ENCODE measurements around the gene PLEKHB2. TPM values are rescaled to one million over a fixed set of nuclear protein-coding genes. Genes with fewer than 3 reads are reported as not detected.
"Not testable (repeated sequence)": the region's sequence is repeated elsewhere in the genome, so short reads cannot be mapped to it uniquely, and the experiment has no call there.

Gene PLEKHB2
- total RNA-seq, 2 donors from 2014 or later, result 25.4 to 40.4 TPM

DNA sequence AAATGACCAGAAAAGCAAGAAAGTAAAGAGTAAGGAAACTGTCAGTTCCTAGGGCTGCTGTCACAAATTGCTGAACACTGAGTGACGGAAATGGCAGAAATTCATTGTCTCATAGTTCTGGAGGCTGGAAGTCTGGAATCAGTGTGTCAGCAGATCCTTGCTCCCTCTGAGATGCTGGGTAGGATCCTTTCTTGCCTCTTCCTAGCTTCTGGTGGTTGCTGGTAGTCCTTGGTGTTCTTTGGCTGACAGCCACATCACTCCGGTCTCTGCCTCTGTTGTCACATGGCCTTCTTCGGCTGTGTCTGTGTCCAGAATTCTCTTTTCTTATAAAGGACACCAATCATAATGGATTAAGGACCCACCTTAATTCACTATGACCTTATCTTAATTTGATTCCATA lies 21.9 kb downstream of the PLEKHB2 start:
- intact Hi-C loops (cut with DNase I), result no loop called here
- DNase-seq (ENCODE audit: low spot score), result no peak

- no peak for DNase-seq (ENCODE audit: low spot score)
Measured at GRCh38 chr2:131127981-131128380, 22.8 kb downstream of the PLEKHB2 start.

GRCh38 chr2:131130298-131130596 lies 25.1 kb downstream of the PLEKHB2 start:
- intact Hi-C loops (cut with DNase I), result no loop called here
- no peak for DNase-seq (ENCODE audit: low spot score)

More at GRCh38 chr2:131127981-131128380, 22.8 kb downstream of the PLEKHB2 start:
- intact Hi-C loops (cut with DNase I), result no loop called here

- no peak for DNase-seq (ENCODE audit: low spot score)
- intact Hi-C loops (cut with DNase I), result no loop called here
Measured at GRCh38 chr2:131132729-131133128, 27.6 kb downstream of the PLEKHB2 start.

GRCh38 chr2:131140581-131140980 lies 35.4 kb downstream of the PLEKHB2 start:
- intact Hi-C loops (cut with DNase I), result no loop called here
- DNase-seq (ENCODE audit: low spot score), result no peak

GRCh38 chr2:131142849-131143248 lies 37.7 kb downstream of the PLEKHB2 start:
- no peak for DNase-seq (ENCODE audit: low spot score)
- intact Hi-C loops (cut with DNase I), result no loop called here

DNA sequence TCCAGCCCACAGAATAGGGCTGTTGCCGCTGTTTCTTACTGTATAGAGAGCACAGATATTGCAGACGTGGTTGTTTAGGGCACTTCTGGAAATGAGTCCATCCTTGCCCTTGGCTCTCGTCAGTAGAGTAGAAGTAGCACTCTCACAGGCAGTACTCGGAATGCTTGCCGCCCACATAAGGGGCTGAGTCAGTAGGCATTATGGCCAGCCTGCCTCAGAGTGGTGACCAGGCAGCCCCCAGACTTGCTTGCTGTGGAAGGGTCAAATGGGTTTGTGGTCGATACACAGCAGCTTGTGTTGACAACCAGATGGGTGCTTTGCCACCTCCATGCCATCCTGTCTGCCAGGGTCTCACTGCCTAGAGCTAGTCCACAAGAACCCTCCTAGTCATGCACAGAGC lies 38.7 kb downstream of the PLEKHB2 start:
- DNase-seq (ENCODE audit: low spot score), result peak; percentile 24
- intact Hi-C loops (cut with DNase I), result no loop called here

DNA sequence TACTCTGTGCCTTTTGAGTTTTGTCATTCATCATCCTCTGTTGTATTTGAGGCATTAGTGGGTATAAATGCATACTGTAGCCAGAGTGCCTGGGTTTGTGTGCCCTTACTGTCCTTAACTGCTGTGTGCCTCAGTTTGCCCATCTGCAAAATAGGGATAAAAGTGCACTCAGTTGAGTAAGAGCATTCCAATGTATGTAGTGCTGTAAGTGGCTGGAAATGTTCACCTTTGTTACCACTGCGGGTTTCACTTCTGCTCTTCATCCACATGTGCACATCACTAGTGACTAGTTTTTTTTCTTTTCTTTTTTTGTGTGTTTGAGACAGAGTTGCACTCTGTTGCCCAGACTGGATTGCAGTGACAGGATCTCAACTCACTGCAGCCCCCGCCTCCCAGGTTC lies 39.9 kb downstream of the PLEKHB2 start:
- intact Hi-C loops (cut with DNase I), result no loop called here

DNA sequence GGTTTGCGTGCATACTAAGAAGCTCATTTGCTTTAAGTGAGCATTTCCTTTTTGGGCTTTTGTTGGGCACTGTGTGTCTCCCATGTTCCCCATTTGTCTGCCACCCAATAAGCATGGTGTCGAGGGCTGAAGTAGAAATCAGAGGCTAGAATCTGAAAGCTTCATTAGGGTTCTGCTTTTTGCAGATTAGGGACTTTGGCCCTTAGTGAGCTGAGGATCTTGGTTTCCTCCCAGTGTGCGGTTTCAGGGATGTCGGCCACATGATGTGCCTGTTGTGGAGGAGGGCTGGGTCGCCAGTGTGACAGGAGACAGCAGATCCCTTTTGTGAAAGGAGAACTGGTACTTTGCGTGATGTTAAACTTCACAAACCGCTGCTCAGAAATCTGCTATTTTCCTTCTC lies 41.1 kb downstream of the PLEKHB2 start:
- intact Hi-C loops (cut with DNase I), result no loop called here
- no peak for DNase-seq (ENCODE audit: low spot score)

More for the DNA sequence above, 39.9 kb downstream of the PLEKHB2 start:
- DNase-seq (ENCODE audit: low spot score), result no peak

- intact Hi-C loops (cut with DNase I), result no loop called here
Measured at GRCh38 chr2:131146749-131147148, 41.6 kb downstream of the PLEKHB2 start.

GRCh38 chr2:131148426-131148825 lies 43.3 kb downstream of the PLEKHB2 start:
- intact Hi-C loops (cut with DNase I), result no loop called here
- DNase-seq (ENCODE audit: low spot score), result no peak

More at GRCh38 chr2:131146749-131147148, 41.6 kb downstream of the PLEKHB2 start:
- no peak for DNase-seq (ENCODE audit: low spot score)

DNA sequence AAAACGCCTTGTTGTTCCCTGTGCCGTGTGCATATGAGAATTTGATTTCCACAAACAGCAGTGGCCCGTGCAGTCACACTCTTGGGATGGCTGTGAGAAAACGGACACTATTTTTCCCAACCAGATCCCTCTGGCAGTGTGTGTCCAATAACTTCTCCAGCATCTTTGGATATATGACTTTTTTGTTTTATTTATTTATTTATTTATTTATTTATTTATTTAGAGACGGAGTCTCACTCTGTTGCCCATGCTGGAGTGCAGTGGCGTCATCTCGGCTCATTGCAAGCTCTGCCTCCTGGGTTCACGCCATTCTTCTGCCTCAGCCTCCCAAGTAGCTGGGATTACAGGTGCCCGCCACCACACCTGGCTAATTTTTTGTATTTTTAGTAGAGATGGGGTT lies 45.0 kb downstream of the PLEKHB2 start:
- intact Hi-C loops (cut with DNase I), result loop anchor here in 1 of 2 donors (5.0 to 10.0 kb wide), 2 partner anchors 185 to 1807 kb away; no protein-coding TSS in a partner anchor
- not testable (repeated sequence) for DNase-seq (ENCODE audit: low spot score)

DNA sequence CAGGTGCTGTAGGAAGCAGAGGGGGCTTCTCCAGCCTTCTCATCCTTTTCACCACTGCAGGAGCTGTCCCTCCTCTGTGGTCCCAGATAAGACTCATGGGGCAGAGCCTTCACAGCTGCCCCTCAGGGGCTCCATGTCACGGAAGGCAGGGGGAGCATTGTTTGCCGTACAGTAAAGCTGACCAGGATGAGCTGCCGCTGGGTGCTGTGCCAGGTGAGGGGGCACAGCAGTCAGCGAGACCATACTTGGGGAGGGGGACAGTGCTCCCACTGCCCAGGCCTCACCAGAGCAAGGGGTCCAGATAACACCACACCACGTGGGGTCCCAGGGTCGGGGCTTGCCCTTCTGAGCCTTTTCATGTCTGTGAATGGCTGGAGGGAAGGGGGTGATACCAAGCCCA lies 46.3 kb downstream of the PLEKHB2 start:
- intact Hi-C loops (cut with DNase I), result loop anchor here in 1 of 2 donors (5.0 to 10.0 kb wide), 2 partner anchors 183 to 1806 kb away; no protein-coding TSS in a partner anchor
- no peak for DNase-seq (ENCODE audit: low spot score)

DNA sequence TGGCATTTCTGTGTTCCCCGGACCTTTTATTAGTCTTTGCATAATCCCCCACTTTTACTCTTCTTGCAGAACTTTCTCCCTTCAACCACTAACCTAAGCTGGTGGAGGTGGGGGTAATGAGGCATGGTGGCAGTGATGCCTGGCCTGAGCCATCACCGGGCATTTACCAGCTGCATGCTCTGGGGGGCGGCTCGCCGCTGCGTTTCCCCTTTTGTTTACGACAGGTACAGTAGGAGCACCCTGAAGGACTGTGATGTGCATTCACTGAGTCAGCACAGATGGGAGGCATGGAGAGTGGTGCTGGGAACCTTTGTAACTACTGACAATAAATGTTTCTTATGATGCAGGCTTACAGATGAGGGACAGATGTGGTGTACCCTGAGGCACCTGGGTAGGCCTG lies 46.9 kb downstream of the PLEKHB2 start:
- DNase-seq (ENCODE audit: low spot score), result no peak
- intact Hi-C loops (cut with DNase I), result loop anchor here in 1 of 2 donors (5.0 to 10.0 kb wide), 2 partner anchors 183 to 1805 kb away; no protein-coding TSS in a partner anchor

DNA sequence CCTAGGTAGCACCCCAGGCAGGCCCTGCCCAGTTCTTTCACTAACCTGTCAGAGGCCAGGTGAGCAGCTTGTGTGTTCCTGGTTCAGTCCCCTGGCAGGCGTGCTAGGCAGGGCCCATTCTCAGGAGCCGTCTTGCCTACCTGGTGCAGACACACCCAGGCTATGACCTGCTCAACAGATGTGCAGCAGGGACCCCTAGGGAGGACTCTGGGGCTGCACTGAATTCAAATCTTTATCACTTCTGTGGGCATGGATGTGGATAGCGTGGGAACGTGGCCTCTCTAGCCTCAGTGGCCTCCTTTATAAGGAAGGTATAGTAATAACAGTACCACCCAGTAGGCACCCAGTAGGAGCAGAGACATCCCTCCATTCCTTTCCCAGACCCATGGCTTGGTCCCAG lies 48.4 kb downstream of the PLEKHB2 start:
- intact Hi-C loops (cut with DNase I), result loop anchor here in 1 of 2 donors (5.0 to 10.0 kb wide), 2 partner anchors 181 to 1804 kb away; no protein-coding TSS in a partner anchor
- no peak for DNase-seq (ENCODE audit: low spot score)

DNA sequence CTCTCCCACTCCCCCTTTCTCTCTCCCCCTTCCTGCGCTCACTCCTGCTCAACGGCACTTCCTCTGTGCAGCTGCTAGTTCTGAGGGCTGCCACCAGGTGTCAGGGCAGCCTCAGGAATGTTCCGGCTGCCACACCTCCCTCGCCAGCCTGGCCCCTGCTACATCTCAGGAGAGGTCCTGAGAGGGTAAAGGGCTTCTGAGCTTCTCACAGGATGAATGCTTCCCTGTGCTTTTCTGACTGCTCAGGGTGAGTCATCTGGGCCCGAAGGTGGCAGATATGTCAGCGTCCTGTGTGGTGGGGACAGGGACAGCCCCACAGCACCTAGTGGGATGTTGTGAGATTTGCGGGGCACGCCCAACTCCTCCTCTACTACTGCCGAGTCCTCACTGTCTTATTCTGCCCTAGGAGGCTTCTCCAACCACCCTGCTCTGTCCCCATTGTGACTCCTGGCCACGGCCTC lies 49.0 kb downstream of the PLEKHB2 start:
- intact Hi-C loops (cut with DNase I), result loop anchor here in 1 of 2 donors (5.0 to 10.0 kb wide), 2 partner anchors 181 to 1803 kb away; no protein-coding TSS in a partner anchor
- DNase-seq (ENCODE audit: low spot score), result no peak

DNA sequence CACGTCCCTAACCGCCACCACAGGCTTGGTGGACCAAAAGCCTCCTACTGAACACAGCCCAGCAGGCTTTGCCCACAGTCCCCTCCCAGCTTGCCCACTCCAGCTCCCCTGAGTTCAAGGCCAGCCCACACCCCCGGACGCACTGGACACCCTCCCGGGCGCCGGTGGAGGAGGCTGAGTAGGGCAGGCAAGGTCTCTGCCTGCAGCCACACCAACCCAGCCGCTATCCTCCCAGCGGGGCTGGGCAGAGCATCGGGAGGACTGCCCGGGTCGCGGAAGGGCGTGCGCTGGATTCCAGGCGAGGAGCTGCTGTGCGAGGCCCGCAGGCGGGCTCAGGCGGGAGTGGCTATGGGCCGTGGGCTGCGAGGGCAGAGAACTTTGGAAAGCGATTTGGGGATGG lies 49.5 kb downstream of the PLEKHB2 start:
- intact Hi-C loops (cut with DNase I), result loop anchor here in 1 of 2 donors (5.0 to 10.0 kb wide), 2 partner anchors 180 to 1803 kb away; no protein-coding TSS in a partner anchor
- DNase-seq (ENCODE audit: low spot score), result no peak

GRCh38 chr2:131155208-131155855 lies 50.2 kb downstream of the PLEKHB2 start:
- intact Hi-C loops (cut with DNase I), result loop anchor here in 1 of 2 donors (10.0 kb wide), 1 partner anchor 179 kb away; no protein-coding TSS in a partner anchor
- no peak for DNase-seq (ENCODE audit: low spot score)

DNA sequence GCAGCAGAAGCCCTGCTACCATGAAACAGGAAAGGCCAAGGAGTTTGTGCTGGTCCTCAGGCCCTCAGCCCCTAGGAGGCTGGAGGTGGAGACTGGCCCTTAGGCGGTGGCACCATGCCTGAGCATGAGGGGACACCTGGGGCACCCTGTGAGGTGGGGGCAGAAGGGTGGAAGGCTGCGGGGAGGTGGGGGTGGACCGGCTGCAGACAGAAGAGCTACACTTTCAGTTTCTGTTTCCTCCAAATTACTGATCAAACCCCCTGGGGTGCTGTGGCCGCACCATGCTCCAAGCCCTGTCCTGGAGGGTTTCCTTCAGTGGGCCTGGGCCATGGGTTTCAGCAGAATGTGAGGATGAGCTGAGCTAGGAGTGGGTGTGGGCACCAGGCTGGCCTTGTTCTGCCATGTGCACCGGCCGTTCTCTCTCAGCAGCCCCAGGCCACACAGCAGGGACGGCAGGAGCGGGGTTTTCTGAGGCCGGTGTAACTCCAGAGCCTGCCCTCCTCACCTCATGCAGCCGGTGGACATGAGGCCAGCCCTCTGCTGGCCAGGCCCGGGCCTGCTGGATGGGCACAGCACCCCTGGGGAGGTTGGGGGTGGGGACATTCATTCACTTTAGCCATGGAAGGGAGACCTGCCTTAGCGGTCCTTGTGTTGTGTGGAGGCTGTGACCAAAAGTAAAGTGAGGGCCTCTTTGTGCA lies 51.5 kb downstream of the PLEKHB2 start:
- no peak for DNase-seq (ENCODE audit: low spot score)
- intact Hi-C loops (cut with DNase I), result loop anchor here in 1 of 2 donors (10.0 kb wide), 1 partner anchor 178 kb away; no protein-coding TSS in a partner anchor

- intact Hi-C loops (cut with DNase I); DNase-seq (ENCODE audit: low spot score): not testable (repeated sequence)
Measured at GRCh38 chr2:131165562-131165961, 60.4 kb downstream of the PLEKHB2 start.
